Uterus (tissue), 2 donors: Measurements from ENCODE around the gene GPRC5C.

ENCODE experiments used
- CTCF ChIP-seq, 4 experiments: fragments of 200-600 bp in 2 of 4; fragments of 450-650 bp in 2 of 4; sonication (generic) in 2 of 4; IDR thresholded peaks; one replicate each; pipeline ENCODE4 v1.5.1; 2016 to 2019; ENCODE audit warnings: antibody characterized with exemption in 4 of 4, mild to moderate bottlenecking in 2 of 4, moderate library complexity in 1 of 4
- POLR2A ChIP-seq, 2 donors: fragments of 450-650 bp; IDR thresholded peaks; one replicate each; pipeline ENCODE4 v1.6.1; 2016; ENCODE audit warnings: antibody characterized with exemption in 2 of 2, mild to moderate bottlenecking in 1 of 2, moderate library complexity in 1 of 2

DNA sequence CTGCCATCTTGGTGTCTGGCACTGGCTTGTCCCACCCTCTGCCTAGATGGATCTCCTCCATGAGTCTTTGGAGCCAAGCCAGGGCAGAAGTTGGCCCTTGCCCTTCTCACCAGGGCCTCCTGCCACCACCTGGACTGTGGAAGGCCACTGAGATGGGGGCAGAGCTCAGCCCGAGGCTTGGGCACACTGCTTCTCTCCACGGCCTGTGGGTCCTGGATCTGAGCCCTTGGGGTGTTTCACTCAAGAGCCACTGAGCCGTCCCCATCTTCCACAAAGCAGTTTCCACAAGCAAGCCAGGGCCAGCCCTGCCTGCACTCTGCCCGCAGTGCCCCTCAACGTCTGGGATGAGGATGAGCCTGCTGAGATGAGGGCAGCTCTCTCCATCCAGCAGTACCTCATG, 17.9 kb downstream of the GPRC5C start:
- TF ChIP-seq POLR2A (IDR thresholded peaks at IDR 0.05) (no peak), CTCF (IDR thresholded peaks at IDR 0.05) (no peak)
